GM12878 (cell line): Measurements from ENCODE around the gene CRISP2. TPM values are rescaled to one million over a fixed set of nuclear protein-coding genes. Genes with fewer than 3 reads are reported as not detected.

Experiments used
- ATAC-seq: fragments of 200-7000 bp; cut with Tn5 transposase; 3 replicates; pipeline ENCODE4 v1.9.1; 2020; ENCODE audit warnings: mild to moderate bottlenecking, moderate library complexity
- BruUV-seq: library from RNA; stranded (reverse); fragments of 400-500 nt; replicated peaks from 2 replicates; lab custom pipeline; 2021; lab: Mats Ljungman, UMichigan
- CTCF ChIA-PET: fragments of 300-600 bp; sonication (Branson Sonifier 250); formaldehyde crosslinking; extraction: SDS; loops from one replicate; lab custom pipeline; 2021; ENCODE audit warnings: inconsistent platforms; lab: Yijun Ruan, JAX
- POLR2A ChIA-PET: fragments of 350-600 bp; formaldehyde crosslinking; extraction: SDS; loops from one replicate; lab custom pipeline; 2021; ENCODE audit warnings: inconsistent platforms; lab: Charles Lee
- RAD21 ChIA-PET: fragments of 300-600 bp; sonication (Branson Sonifier 250); formaldehyde crosslinking; loops from one replicate; lab custom pipeline; 2023; ENCODE audit warnings: antibody characterized with exemption; ENCODE audit not compliant: unreplicated experiment; lab: Charles Lee
- SMC1A ChIA-PET: fragments of 300-600 bp; sonication (Branson Sonifier 250); formaldehyde crosslinking; loops from one replicate; lab custom pipeline; 2023; ENCODE audit not compliant: unreplicated experiment, uncharacterized antibody; lab: Charles Lee
- DNase-seq: peaks from one replicate; pipeline ENCODE4 v3.0.0-alpha.2; 2011; ENCODE audit warnings: low read depth, low spot score
- FAIRE-seq: peaks from 3 replicates; lab custom pipeline; 2011; peaks lifted over from hg19 to GRCh38; lab: Jason Lieb, UNC
- H2AFZ ChIP-seq: 2 replicates; pipeline ENCODE4 v1.6.0; 2011; ENCODE audit warnings: low read depth, low read length, control low read depth; ENCODE audit not compliant: control insufficient read depth
- H3K27ac ChIP-seq: 2 replicates; pipeline ENCODE4 v1.5.1; 2011; ENCODE audit warnings: control low read depth; ENCODE audit not compliant: control insufficient read depth, insufficient read depth
- H3K27me3 ChIP-seq, 2 experiments: replicated peaks in 1 of 2; 2 replicates each; pipeline versions ENCODE4 v1.6.0 to v1.6.1; 2011; ENCODE audit warnings: low read length in 1 of 2; ENCODE audit not compliant: control insufficient read depth in 2 of 2, insufficient read depth in 2 of 2
- H3K36me3 ChIP-seq, 2 experiments: 2 replicates each; pipeline ENCODE4 v1.5.1; 2011; ENCODE audit warnings: low read length in 1 of 2; ENCODE audit not compliant: control insufficient read depth in 2 of 2, insufficient read depth in 2 of 2
- H3K4me1 ChIP-seq: 2 replicates; pipeline ENCODE4 v1.6.1; 2011; ENCODE audit warnings: mild to moderate bottlenecking, low read length, moderate library complexity, mixed read lengths; ENCODE audit not compliant: control insufficient read depth, insufficient read depth
- H3K4me2 ChIP-seq: 2 replicates; pipeline ENCODE4 v1.6.0; 2011; ENCODE audit warnings: control low read depth; ENCODE audit not compliant: control insufficient read depth, insufficient read depth
- H3K4me3 ChIP-seq: fragments of 200-600 bp; sonication (generic); 2 replicates; pipeline ENCODE4 v1.5.1; 2016
- H3K79me2 ChIP-seq: 2 replicates; pipeline ENCODE4 v1.6.0; 2011; ENCODE audit warnings: low read length; ENCODE audit not compliant: control insufficient read depth, insufficient read depth
- H3K9ac ChIP-seq: 2 replicates; pipeline ENCODE4 v1.8.0; 2011; ENCODE audit warnings: low read length, control low read depth, mixed read lengths; ENCODE audit not compliant: control insufficient read depth, insufficient read depth
- H3K9me3 ChIP-seq: replicated peaks from 3 replicates; pipeline ENCODE4 v1.5.1; 2011; ENCODE audit warnings: mild to moderate bottlenecking, low read length; ENCODE audit not compliant: control insufficient read depth, insufficient read depth
- H4K20me1 ChIP-seq: 2 replicates; pipeline ENCODE4 v1.6.0; 2011; ENCODE audit not compliant: control insufficient read depth, insufficient read depth
- ASH2L ChIP-seq: fragments of 300-600, 200-600 bp; sonication (generic); IDR thresholded peaks from 2 replicates; pipeline ENCODE4 v1.6.1; 2017; ENCODE audit warnings: low read depth, mild to moderate bottlenecking, borderline replicate concordance
- BACH1 ChIP-seq: fragments of 450-650 bp; IDR thresholded peaks from 2 replicates; pipeline ENCODE4 v1.6.1; 2017; ENCODE audit warnings: mild to moderate bottlenecking, borderline replicate concordance
- CBX5 ChIP-seq: sonication (generic); IDR thresholded peaks from 2 replicates; pipeline ENCODE4 v1.6.1; 2016; ENCODE audit warnings: low read depth, moderate library complexity, mild to moderate bottlenecking, inconsistent platforms
- DPF2 ChIP-seq: fragments of 450-650 bp; IDR thresholded peaks from 2 replicates; pipeline ENCODE4 v1.6.1; 2017; ENCODE audit warnings: mild to moderate bottlenecking
- GABPA ChIP-seq: IDR thresholded peaks from 2 replicates; pipeline ENCODE4 v1.6.1; 2014; ENCODE audit warnings: antibody characterized with exemption, low read depth, mild to moderate bottlenecking, inconsistent platforms
- PAX5 ChIP-seq: IDR thresholded peaks from 2 replicates; pipeline ENCODE4 v1.6.1; 2011; ENCODE audit warnings: low read depth, low read length, borderline replicate concordance
- PKNOX1 ChIP-seq: fragments of 450-650 bp; IDR thresholded peaks from 2 replicates; pipeline ENCODE4 v1.6.1; 2016; ENCODE audit warnings: mild to moderate bottlenecking
- POLR2AphosphoS2 ChIP-seq: IDR thresholded peaks from 2 replicates; pipeline ENCODE4 v1.6.1; 2011; ENCODE audit warnings: low read depth, mild to moderate bottlenecking, low read length, improper control_type of control experiment, moderate library complexity
- SIN3A ChIP-seq: IDR thresholded peaks from 2 replicates; pipeline ENCODE4 v1.6.1; 2012; ENCODE audit warnings: low read depth, low read length, improper control_type of control experiment
- SUZ12 ChIP-seq: fragments of 200-600 bp; sonication (generic); IDR thresholded peaks from one replicate; pipeline ENCODE4 v1.6.1; 2018; ENCODE audit warnings: antibody characterized with exemption, mild to moderate bottlenecking; ENCODE audit not compliant: unreplicated experiment
- TARDBP ChIP-seq: IDR thresholded peaks from 2 replicates; pipeline ENCODE4 v1.6.1; 2016; ENCODE audit warnings: borderline replicate concordance
- TCF12 ChIP-seq: IDR thresholded peaks from 2 replicates; pipeline ENCODE4 v1.6.1; 2011; ENCODE audit warnings: low read depth, mild to moderate bottlenecking, low read length
- USF1 ChIP-seq: IDR thresholded peaks from 2 replicates; pipeline ENCODE4 v1.6.1; 2011; ENCODE audit warnings: borderline replicate concordance, low read depth, mild to moderate bottlenecking, moderate library complexity, mixed read lengths, low read length; ENCODE audit not compliant: insufficient read depth; ENCODE audit errors: extremely low read length
- USF2 ChIP-seq: IDR thresholded peaks from 2 replicates; pipeline ENCODE4 v1.6.1; 2011; ENCODE audit warnings: low read depth, low read length, improper control_type of control experiment, borderline replicate concordance
- ZNF24 ChIP-seq: fragments of 450-650 bp; IDR thresholded peaks from 2 replicates; pipeline ENCODE4 v1.6.1; 2017; ENCODE audit warnings: antibody characterized with exemption, mild to moderate bottlenecking
- ZZZ3 ChIP-seq: IDR thresholded peaks from 2 replicates; pipeline ENCODE4 v1.6.1; 2011; ENCODE audit warnings: low read depth; ENCODE audit not compliant: control insufficient read depth, insufficient read length
- WGBS: methylation state at CpG from one replicate; pipeline ENCODE4 v1.1.6; 2016; ENCODE audit warnings: low lambda C conversion rate; ENCODE audit not compliant: insufficient replicate concordance, insufficient coverage; ENCODE audit errors: missing lambda C conversion rate; 5-methylcytosine and 5-hydroxymethylcytosine counted together
- in situ Hi-C: fragments of 300-500 bp; cut with MboI; formaldehyde crosslinking; loops from 9 replicates; pipeline ENCODE4 v1.14.3; 2018; ENCODE audit warnings: mixed read lengths
- intact Hi-C: fragments of 100-400 bp; cut with micrococcal nuclease; formaldehyde crosslinking; loops from one replicate; pipeline ENCODE4 v1.14.2; 2022; ENCODE audit not compliant: unreplicated experiment
- polyA plus RNA-seq, 11 experiments: library from polyadenylated mRNA; depleted of rRNA in 4 of 11; unstranded in 6 of 11; stranded (reverse) in 5 of 11; fragments of >200 nt; fragmentation: Nextera tagmentation in 4 of 11; fragmentation: Illumina TruSeq in 1 of 11; extraction: Ambion mirVana in 4 of 11; extraction: Trizol in 1 of 11; gene quantifications; 1 replicate in 1 of 11; 2 replicates in 10 of 11; pipeline versions ENCODE4 v1.2.1 to v1.2.3, GENCODE V29; 2011 to 2016; ENCODE audit warnings: inconsistent platforms in 2 of 11, missing spikeins in 2 of 11, low read depth in 1 of 11
- total RNA-seq, 4 experiments: library from RNA; depleted of rRNA in 3 of 4; stranded (reverse); fragments of >200 nt in 3 of 4; fragmentation: Illumina TruSeq in 1 of 4; extraction: Trizol in 1 of 4; gene quantifications; 2 replicates each; pipeline versions ENCODE4 v1.2.1 to v1.2.3, GENCODE V29; 2013 to 2021
- TF ChIP-seq, protein P1 (sequence below): IDR thresholded peaks from 2 replicates; pipeline ENCODE4 v1.6.1; 2011; ENCODE audit warnings: low read depth, mild to moderate bottlenecking, low read length, moderate library complexity, borderline replicate concordance; ENCODE audit errors: extremely low read depth

Gene CRISP2
- total and polyA plus RNA-seq, 10 of the 15 experiments (the other 5 are each of a cell fraction or from before 2014, with no cell fraction given) = not detected

DNA sequence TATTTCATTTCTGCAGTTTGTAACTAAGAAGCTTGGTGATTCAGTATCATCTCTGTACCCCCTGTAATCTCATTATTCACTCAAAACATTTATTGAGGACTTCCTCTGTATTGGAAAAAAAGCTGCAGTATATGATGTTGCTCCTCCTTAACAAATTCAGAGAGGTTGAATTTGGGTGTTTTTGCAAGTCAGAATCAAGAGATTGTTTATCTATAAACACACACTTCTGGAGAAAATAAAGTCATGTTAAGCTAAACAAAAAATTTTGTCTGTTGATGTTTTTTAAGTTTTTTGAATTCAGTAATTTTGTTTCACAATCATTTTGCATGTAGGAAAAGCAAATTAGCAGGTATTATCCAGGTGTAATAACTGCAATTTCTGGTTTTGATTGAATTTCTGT, 65.3 kb downstream of the CRISP2 start (continued):
- TF ChIP-seq PKNOX1 = no peak
- no peak for TF ChIP-seq ZZZ3
- no peak for TF ChIP-seq CBX5

GRCh38 chr6:49647476-49647875, 65.9 kb downstream of the CRISP2 start:
- CTCF ChIA-PET = interaction anchor here (1.3 kb wide), 1 partner anchor 204 kb away, joined by 3 read pairs; no protein-coding TSS in a partner anchor
- no peak for ATAC-seq
- H4K20me1 ChIP-seq = no peaks in the 10 kb centered on the region
- DNase-seq = no peak
- POLR2A ChIA-PET = no interaction called here
- H3K79me2 ChIP-seq = no peaks in the 10 kb centered on the region
- in situ Hi-C loops = no loop called here
- TF ChIP-seq SUZ12 (no peak), PAX5 (no peak), SIN3A (no peak), USF1 (no peak), TCF12 (no peak), TARDBP (no peak), POLR2AphosphoS2 (no peak), BACH1 (no peak), ZNF24 (no peak), GABPA (no peak), USF2 (no peak), DPF2 (no peak), ZZZ3 (no peak), ASH2L (no peak)
- TF ChIP-seq, protein P1, sequence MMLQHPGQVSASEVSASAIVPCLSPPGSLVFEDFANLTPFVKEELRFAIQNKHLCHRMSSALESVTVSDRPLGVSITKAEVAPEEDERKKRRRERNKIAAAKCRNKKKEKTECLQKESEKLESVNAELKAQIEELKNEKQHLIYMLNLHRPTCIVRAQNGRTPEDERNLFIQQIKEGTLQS = no peak
- H3K4me1 ChIP-seq = no peaks in the 10 kb centered on the region
- H3K27ac ChIP-seq = no peak overlapping the region
- no peak overlapping the region for H3K4me3 ChIP-seq
- no peaks in the 10 kb centered on the region for H3K36me3 ChIP-seq
- H3K9ac ChIP-seq = no peak overlapping the region
- H3K4me2 ChIP-seq = no peak overlapping the region
- intact Hi-C loops = no loop called here
- RAD21 ChIA-PET = no interaction called here
- no peak overlapping the region for H2AFZ ChIP-seq
- no TSS peak for BruUV-seq
- WGBS = 0% methylated on average over 2 of the region's 2 CpGs
- no peaks in the 10 kb centered on the region for H3K27me3 ChIP-seq
- no peaks in the 10 kb centered on the region for H3K9me3 ChIP-seq
- no peak for FAIRE-seq
- SMC1A ChIA-PET = no interaction called here
